Measurements from ENCODE around the gene PAX7. TPM values are rescaled to one million over a fixed set of nuclear protein-coding genes. Genes with fewer than 3 reads are reported as not detected.

Gene PAX7
- total and polyA plus RNA-seq, 12 donors, result not detected

GRCh38 chr1:18710002-18710401 is 79.4 kb downstream of the PAX7 start:
- WGBS, 2 donors, result 69 to 70% methylated on average over 3 of the region's 3 CpGs
- Histone ChIP-seq H3K9me3 (no peaks in the 10 kb centered on the region), H3K4me1 (no peaks in the 10 kb centered on the region), H3K4me3 (no peak overlapping the region), H3K36me3 (no peaks in the 10 kb centered on the region), H3K27me3 (peaks cover 0 to 90% (median 69%) of the 10 kb centered on the region in 7 donors), H3K27ac (no peak overlapping the region)
- no peak for DNase-seq
- no peak for TF ChIP-seq CTCF (IDR thresholded peaks at IDR 0.05)
- intact Hi-C loops (cut with DNase I), result no loop called here
- no peak for ATAC-seq

- DNase-seq (no peak), ATAC-seq (no peak)
- Histone ChIP-seq H3K36me3 (no peaks in the 10 kb centered on the region), H3K4me3 (no peak overlapping the region), H3K27me3 (peaks cover 0 to 90% (median 69%) of the 10 kb centered on the region in 7 donors), H3K4me1 (no peaks in the 10 kb centered on the region), H3K9me3 (no peaks in the 10 kb centered on the region), H3K27ac (no peak overlapping the region)
- intact Hi-C loops (cut with DNase I), result no loop called here
- TF ChIP-seq CTCF (IDR thresholded peaks at IDR 0.05), result no peak
- WGBS, 2 donors, result 61 to 62% methylated on average over 8 of the region's 8 CpGs
These were observed 80.4 kb downstream of the PAX7 start for GRCh38 chr1:18711003-18711402.

GRCh38 chr1:18711536-18712251 is 81.0 kb downstream of the PAX7 start:
- H3K9me3 ChIP-seq, result no peaks in the 10 kb centered on the region
- 73 to 74% methylated on average over 11 of the region's 11 CpGs for whole genome bisulfite sequencing, 2 donors
- H3K4me1 ChIP-seq, result no peaks in the 10 kb centered on the region
- peaks cover 0 to 90% (median 72%) of the 10 kb centered on the region in 7 donors for H3K27me3 ChIP-seq
- ATAC-seq, result no peak
- TF ChIP-seq CTCF (IDR thresholded peaks at IDR 0.05), result no peak
- no peaks in the 10 kb centered on the region for H3K36me3 ChIP-seq
- no peak overlapping the region for H3K4me3 ChIP-seq
- intact Hi-C loops (cut with DNase I), result no loop called here
- no peak overlapping the region for H3K27ac ChIP-seq
- DNase-seq, result no peak

- Histone ChIP-seq H3K9me3 (no peaks in the 10 kb centered on the region), H3K4me1 (peaks cover 0 to 2% (median 0%) of the 10 kb centered on the region in 9 donors), H3K4me3 (no peak overlapping the region), H3K36me3 (no peaks in the 10 kb centered on the region), H3K27me3 (peaks cover 5 to 92% (median 74%) of the 10 kb centered on the region in 7 donors), H3K27ac (no peak overlapping the region)
- no peak for TF ChIP-seq CTCF (IDR thresholded peaks at IDR 0.05)
- intact Hi-C loops (cut with DNase I), result no loop called here
- no peak for DNase-seq
- no peak for ATAC-seq
- WGBS, 2 donors, result 67 to 72% methylated on average over 5 of the region's 5 CpGs
These were observed 81.6 kb downstream of the PAX7 start for GRCh38 chr1:18712252-18712600.
